ENCODE data around the gene NDUFS1. TPM values are rescaled to one million over a fixed set of nuclear protein-coding genes. Genes with fewer than 3 reads are reported as not detected.

The NDUFS1 gene
- total RNA-seq, 4 donors from 2014 or later: 83.5 to 101 (median 90.9) TPM

GRCh38 chr2:206086716-206087350, 72.4 kb downstream of the NDUFS1 start:
- peak overlapping the region; percentile 96 to 99 (median 98) for H3K27ac ChIP-seq (replicated peaks in 1 of 4)
- no peak for DNase-seq (ENCODE audit: extremely low spot score)
- TF ChIP-seq EP300 (IDR thresholded peaks at IDR 0.05) (no peak), POLR2A (IDR thresholded peaks at IDR 0.05; ENCODE audit: low read depth) (no peak), POLR2AphosphoS5 (IDR thresholded peaks at IDR 0.05) (no peak), CTCF (IDR thresholded peaks at IDR 0.05) (no peak)
- H3K9me3 ChIP-seq: no peaks in the 10 kb centered on the region
- intact Hi-C loops (cut with DNase I): no loop called here
- peaks cover 9 to 38% (median 35%) of the 10 kb centered on the region in 4 donors for H3K4me1 ChIP-seq
- WGBS: 2% methylated on average over 4 of the region's 4 CpGs
- peak overlapping the region; percentile 77 to 94 (median 86) for H3K4me3 ChIP-seq
- H3K36me3 ChIP-seq: peaks cover 0 to 14% (median 7%) of the 10 kb centered on the region in 4 donors
- no peaks in the 10 kb centered on the region for H3K27me3 ChIP-seq

GRCh38 chr2:206085742-206086445, 73.3 kb downstream of the NDUFS1 start, which contains the start of gene INO80D:
TSS of gene INO80D (minus strand) at chr2:206086174. CDS start at chr2:206063016, 23,158 bp downstream.
- H3K36me3 ChIP-seq: peaks cover 0 to 12% (median 7%) of the 10 kb centered on the region in 4 donors
- no peaks in the 10 kb centered on the region for H3K9me3 ChIP-seq
- H3K27ac ChIP-seq (replicated peaks in 1 of 4): peak within 1 kb of the TSS; percentile 96 to 99 (median 98)
- H3K4me3 ChIP-seq: peak within 1 kb of the TSS; percentile 77 to 94 (median 86)
- 1% methylated on average over 39 of the region's 39 CpGs for WGBS
- TF ChIP-seq EP300 (IDR thresholded peaks at IDR 0.05) (no peak), POLR2AphosphoS5 (IDR thresholded peaks at IDR 0.05) (peak; percentile 65 to 70), CTCF (IDR thresholded peaks at IDR 0.05) (peak; percentile 24 to 62 (median 28))
- intact Hi-C loops (cut with DNase I): no loop called here
- peaks cover 9 to 42% (median 37%) of the 10 kb centered on the region in 4 donors for H3K4me1 ChIP-seq
- no peaks in the 10 kb centered on the region for H3K27me3 ChIP-seq
- DNase-seq (ENCODE audit: extremely low spot score): peak; percentile 94

GRCh38 chr2:206084870-206085741, 74.1 kb downstream of the NDUFS1 start:
- H3K36me3 ChIP-seq: peaks cover 0 to 4% (median 2%) of the 10 kb centered on the region in 4 donors
- no peaks in the 10 kb centered on the region for H3K9me3 ChIP-seq
- peak overlapping the region; percentile 96 to 99 (median 98) for H3K27ac ChIP-seq (replicated peaks in 1 of 4)
- peaks cover 9 to 43% (median 37%) of the 10 kb centered on the region in 4 donors for H3K4me1 ChIP-seq
- intact Hi-C loops (cut with DNase I): no loop called here
- WGBS: 3% methylated on average over 29 of the region's 88 CpGs
- H3K4me3 ChIP-seq: peak overlapping the region; percentile 77 to 94 (median 86)
- no peaks in the 10 kb centered on the region for H3K27me3 ChIP-seq
- no peak for TF ChIP-seq POLR2AphosphoS5 (IDR thresholded peaks at IDR 0.05)
- no peak for DNase-seq (ENCODE audit: extremely low spot score)

- Histone ChIP-seq H3K9me3 (no peaks in the 10 kb centered on the region), H3K27ac (replicated peaks in 1 of 4) (peak overlapping the region; percentile 96 to 99 (median 98)), H3K4me3 (peak overlapping the region; percentile 77 to 94 (median 86)), H3K4me1 (peaks cover 9 to 50% (median 37%) of the 10 kb centered on the region in 4 donors), H3K36me3 (no peaks in the 10 kb centered on the region), H3K27me3 (no peaks in the 10 kb centered on the region)
- TF ChIP-seq EP300 (IDR thresholded peaks at IDR 0.05) (no peak), POLR2AphosphoS5 (IDR thresholded peaks at IDR 0.05) (peak; percentile 79 to 95), POLR2A (IDR thresholded peaks at IDR 0.05; ENCODE audit: low read depth) (peak; percentile 52)
- under 1% methylated on average over 10 of the region's 10 CpGs for WGBS
- peak; percentile 94 for DNase-seq (ENCODE audit: extremely low spot score)
- intact Hi-C loops (cut with DNase I): no loop called here
These were observed 74.8 kb downstream of the NDUFS1 start for GRCh38 chr2:206084439-206084869.

- TF ChIP-seq CTCF (IDR thresholded peaks at IDR 0.05): no peak
- no peak for TF ChIP-seq POLR2A (IDR thresholded peaks at IDR 0.05; ENCODE audit: low read depth)
- TF ChIP-seq EP300 (IDR thresholded peaks at IDR 0.05): no peak
- TF ChIP-seq POLR2AphosphoS5 (IDR thresholded peaks at IDR 0.05): no peak
- WGBS: 11% methylated on average over 14 of the region's 14 CpGs
- intact Hi-C loops (cut with DNase I): no loop called here
These were observed 75.4 kb downstream of the NDUFS1 start for GRCh38 chr2:206083602-206084438.

More at GRCh38 chr2:206083602-206084438, 75.4 kb downstream of the NDUFS1 start:
- H3K4me3 ChIP-seq: peak overlapping the region; percentile 77 to 94 (median 86)
- DNase-seq (ENCODE audit: extremely low spot score): no peak
- no peaks in the 10 kb centered on the region for H3K36me3 ChIP-seq
- no peaks in the 10 kb centered on the region for H3K9me3 ChIP-seq
- no peaks in the 10 kb centered on the region for H3K27me3 ChIP-seq
- H3K27ac ChIP-seq (replicated peaks in 1 of 4): peak overlapping the region; percentile 96 to 99 (median 98)
- peaks cover 9 to 51% (median 36%) of the 10 kb centered on the region in 4 donors for H3K4me1 ChIP-seq

Measured in esophagus muscularis mucosa (tissue), 4 donors.